ENCODE data around the gene BRS3.
"Not testable (repeated sequence)": the region's sequence is repeated elsewhere in the genome, so short reads cannot be mapped to it uniquely, and the experiment has no call there.

BRS3 gene
- 0 reads per million in 2 donors for total RNA-seq

DNA sequence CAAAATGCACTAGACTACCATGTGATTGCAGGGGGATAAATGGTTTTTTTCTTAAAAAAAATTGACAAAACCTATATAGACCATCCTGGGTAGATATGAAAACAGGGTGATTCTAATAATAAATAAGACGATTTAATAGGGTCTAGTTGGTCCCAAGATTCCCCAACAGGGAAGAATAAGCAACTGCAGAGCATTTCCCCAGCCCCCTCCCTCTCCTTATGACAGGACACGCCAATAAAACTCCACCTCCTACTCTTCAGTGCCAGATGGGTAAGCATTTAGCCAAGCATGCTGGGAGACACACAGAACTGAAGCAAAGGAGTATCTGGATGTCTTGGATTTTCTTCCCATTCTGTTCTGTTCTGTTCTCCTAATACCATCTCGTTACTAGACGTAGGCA, at the start of gene BRS3:
Gene BRS3, plus strand, starts transcription at position 301 of the 400 bp plus-strand sequence. CDS start 168 bp downstream, outside the sequence.
- no peak for DNase-seq

DNA sequence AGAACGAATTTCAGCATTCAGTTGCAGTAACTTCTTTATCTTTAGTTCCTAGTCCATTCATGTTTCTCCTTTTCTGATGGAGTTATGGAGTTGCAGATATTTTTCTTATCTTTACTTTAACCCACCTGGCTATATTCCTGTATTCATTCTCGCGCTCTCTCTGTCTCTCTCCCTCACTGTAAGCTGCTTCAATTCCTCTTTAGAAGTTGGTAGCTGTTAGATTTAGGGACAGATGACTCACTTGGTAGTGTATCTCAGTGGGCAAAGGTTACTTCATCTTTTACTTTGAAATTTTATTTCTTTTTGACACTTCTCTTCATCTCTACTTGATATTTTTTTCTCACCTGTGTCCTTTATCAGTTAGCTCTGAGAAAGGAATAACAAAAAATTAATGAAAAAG, 49.6 kb upstream of the BRS3 start:
- DNase-seq, result no peak

DNA sequence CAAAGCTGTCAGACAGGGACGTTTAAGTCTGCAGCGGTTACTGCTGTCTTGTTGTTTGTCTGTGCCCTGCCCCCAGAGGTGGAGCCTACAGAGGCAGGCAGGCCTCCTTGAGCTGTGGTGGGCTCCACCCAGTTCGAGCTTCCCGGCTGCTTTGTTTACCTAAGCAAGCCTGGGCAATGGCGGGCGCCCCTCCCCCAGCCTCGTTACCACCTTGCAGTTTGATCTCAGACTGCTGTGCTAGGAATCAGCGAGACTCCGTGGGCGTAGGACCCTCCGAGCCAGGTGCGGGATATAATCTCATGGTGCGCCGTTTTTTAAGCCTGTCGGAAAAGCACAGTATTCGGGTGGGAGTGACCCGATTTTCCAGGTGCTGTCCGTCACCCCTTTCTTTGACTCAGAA, 42.1 kb upstream of the BRS3 start:
- not testable (repeated sequence) for DNase-seq

DNA sequence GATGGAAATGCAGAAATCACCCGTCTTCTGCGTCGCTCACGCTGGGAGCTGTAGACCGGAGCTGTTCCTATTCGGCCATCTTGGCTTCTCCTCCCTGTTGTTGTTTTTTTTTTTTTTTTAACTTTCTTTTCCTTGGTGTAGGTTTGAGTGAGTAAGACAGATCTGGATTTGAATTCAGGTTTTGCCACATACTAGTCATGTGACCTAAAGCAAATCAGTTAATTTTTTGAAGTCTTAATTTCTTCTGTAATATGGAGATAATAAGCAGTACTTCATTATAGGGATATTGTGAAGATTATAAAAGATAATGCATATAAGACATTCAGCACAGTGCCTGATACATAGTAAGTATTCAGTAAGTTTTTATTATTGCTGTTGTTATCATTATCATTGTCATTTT, 41.5 kb upstream of the BRS3 start:
- DNase-seq, result no peak

DNA sequence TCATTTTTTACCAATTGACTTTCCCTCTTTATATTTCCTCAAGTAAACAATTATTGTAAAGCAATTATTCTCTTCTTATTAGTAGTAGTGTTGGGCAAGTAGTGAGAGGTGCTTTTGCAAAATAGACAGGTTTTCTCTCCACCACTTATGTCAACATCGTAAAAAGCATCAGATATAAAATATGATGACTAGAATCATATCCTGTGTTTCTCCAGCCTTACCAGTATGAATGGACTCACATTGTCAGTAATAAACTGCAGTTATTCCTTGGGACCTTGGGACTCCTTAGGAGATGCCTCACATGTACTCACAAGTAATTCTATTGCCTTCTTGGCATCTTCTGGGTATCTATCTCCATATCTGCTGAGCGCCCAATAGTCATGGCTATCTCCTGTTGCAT, 40.4 kb upstream of the BRS3 start:
- no peak for DNase-seq

DNA sequence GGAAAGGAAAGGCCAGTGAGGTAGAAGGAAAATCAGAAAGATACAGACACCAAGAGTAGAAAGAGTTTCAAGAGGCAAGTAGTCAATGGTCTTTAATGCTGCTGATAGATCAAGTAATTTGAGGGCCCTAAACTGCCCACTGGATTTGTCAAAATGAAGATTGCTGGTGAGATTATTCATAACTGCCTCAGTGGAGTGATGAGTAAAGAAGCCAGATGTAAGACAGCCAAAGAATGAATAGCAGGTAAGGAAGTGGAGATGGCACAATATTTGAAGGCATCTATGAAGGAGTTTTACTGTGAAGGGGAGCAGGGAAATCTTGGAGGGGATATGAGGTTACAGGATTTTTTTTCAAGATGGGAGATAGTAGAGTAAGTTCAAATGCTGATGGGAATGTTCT, 39.8 kb upstream of the BRS3 start:
- DNase-seq, result no peak

DNA sequence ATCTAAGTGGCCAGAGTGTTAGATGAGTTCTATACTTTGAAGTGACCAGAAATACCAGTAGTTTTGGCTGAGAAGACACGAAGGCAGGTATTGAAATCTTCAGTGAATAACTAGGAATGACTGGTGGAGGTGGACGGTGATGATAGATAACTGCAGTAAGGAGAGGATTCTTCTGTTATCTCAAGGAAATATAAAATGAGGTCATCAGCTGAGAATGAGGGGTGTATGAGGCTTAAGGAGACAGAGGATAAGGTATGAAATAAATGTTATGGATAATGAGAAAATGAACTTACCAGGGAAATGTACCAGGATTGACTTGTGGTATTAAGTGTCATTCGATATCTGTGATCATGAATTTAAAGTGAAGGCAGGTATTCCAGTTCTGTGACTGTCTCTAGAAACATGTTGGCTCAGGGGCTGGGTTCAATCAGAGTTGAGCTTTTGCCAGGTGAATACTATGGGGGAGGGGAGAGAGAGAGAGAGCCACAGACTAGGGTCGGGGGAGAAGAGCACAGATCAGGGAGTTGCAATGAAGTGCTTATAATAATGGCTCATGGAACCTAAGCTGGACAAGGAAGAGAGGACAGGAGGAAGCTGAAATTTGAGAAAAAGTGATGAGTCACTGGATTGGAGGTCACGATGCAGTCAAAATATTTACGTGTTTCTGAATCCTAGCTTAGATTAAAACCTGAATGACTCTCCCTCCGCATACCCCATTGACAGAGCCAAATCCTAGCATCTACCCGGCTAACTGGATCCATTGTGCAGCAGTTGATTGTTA, 37.5 kb upstream of the BRS3 start:
- no peak for DNase-seq

DNA sequence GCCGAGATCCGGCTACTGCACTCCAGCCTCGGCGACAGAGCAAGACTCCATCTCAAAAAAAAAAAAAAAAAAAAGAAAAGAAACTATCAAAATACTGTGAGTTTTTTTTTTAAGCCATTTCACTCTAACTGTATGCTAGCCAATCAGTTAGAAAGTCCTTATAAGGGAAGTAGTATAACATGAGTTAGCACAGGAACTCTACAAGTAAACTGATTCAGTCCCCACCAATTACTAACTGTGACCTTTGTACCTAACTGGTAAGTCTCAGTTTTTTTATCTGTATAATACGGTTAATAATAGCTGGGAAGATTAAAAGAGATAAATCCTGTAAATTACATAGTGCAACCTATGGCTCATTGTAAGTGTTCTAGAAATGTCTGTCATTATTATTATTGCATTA, 35.1 kb upstream of the BRS3 start:
- DNase-seq, result no peak

DNA sequence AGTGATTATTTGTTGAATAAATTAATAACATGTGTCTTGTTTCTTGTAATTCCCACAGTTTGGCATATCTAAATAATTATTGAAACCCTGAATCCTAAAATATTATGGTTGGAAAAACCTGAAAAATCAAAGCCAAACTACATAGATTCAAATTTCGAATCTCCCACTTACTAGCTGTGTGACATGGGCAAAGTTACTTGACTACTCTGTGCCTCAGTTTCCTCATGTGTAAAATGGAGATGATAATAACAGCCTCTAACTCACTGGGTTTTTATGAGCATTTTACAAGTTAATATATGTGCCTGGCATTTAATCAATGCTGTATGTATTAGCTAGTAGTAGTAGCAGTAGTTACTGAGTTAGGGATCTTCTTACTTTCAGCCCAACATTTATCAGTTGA, 34.6 kb upstream of the BRS3 start:
- DNase-seq, result no peak

DNA sequence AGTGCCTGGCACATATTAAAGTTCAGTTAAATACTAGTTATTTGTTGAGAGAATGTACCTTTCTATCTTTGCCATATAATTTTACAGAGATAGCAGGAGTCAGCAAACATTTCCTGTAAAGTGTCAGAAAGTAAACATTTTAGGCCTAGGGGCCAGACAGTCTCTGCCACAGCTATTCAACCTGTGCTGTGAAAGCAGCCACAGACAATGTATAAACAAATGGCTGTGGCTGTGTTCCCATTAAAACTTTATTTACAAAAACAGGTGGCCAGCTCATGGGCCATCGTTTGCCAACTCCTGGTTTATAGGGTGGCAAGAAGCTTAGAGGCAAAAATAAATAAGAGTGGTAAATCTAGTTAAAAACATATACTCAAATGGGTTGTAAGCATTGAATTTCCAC, 34.0 kb upstream of the BRS3 start:
- DNase-seq, result no peak

DNA sequence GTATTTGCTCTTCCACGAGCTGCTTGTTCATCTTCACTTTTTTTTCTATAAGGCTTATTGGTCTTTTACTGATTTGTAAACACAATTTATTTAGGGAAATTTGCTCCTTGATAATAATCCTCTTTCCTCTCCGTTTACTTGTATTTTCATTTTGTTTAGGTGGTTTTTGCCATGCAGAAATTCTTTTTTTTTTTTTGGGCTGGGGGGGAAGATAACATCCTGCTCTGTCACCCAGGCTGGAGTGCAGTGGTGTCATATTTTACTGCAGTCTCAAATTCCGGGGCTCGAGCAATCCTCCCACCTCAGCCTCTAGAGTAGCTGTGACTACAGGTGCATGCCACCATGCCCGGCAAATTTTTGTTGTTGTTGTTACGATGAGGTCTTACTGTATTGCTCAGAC, 31.6 kb upstream of the BRS3 start:
- no peak for DNase-seq

DNA sequence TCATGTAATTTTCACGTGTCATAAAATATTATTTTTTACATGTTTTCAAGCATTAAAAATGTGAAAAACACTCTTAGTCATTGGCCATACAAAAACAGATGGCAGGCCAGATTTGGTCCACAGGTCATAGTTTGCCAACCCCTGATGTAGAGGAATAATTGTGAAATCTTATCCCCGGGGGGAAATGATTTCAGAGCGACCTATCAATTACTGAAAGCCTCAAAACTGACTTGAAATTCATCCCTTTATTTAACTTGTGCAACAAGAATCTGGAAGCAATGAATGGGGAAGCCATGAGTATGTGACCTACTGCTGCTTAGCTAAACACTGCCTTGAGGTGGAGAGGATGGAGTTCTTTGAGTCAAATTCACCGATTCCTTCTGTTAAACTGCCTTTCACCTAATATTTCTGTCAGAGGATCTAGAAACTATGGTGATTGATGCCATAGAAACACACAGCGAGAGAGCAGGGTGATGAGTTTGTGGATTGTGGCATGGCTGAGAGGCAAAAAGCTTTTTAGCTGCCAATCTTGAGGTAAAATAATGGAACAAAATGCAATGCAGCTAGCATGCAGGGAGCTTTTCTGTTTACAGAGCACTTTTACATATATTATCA, 30.3 kb upstream of the BRS3 start:
- DNase-seq, result no peak

DNA sequence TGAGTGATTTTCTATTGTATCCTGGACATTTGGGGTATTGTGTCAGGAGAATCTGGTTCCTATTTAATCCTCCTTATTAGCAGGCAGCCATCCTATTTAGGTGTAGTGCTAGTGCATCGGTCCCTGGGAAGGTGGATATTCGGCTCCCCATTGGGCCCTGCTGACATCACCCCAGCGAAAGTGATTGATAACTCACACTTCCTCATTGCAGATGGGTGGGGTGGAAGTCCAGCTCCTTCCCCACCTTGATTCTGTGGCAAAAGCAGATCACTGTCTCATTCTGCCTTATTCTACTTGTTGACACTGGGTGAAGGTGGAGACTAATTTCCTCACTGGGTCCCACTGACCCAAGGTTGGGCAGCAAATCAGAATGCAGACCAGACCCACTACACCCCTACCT, 23.2 kb upstream of the BRS3 start:
- no peak for DNase-seq

DNA sequence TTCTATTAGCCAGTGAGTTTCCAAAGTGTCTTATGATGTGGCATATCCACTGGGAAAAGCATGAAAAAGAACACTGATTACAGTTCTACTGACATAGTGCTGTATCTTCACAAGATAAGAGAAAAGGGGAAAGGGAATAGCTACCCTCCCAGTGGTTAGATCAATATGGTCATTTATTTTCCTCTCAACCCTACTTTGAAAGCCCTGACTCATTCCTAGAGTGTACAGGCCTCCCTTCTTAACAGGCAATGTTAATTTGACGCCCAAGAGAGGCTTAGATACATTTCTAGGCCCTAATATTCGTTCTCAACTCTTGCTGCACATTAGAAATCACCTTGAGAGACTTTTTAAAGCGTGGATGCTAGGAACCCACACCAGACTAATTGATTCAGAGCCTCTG, 20.4 kb upstream of the BRS3 start:
- no peak for DNase-seq

DNA sequence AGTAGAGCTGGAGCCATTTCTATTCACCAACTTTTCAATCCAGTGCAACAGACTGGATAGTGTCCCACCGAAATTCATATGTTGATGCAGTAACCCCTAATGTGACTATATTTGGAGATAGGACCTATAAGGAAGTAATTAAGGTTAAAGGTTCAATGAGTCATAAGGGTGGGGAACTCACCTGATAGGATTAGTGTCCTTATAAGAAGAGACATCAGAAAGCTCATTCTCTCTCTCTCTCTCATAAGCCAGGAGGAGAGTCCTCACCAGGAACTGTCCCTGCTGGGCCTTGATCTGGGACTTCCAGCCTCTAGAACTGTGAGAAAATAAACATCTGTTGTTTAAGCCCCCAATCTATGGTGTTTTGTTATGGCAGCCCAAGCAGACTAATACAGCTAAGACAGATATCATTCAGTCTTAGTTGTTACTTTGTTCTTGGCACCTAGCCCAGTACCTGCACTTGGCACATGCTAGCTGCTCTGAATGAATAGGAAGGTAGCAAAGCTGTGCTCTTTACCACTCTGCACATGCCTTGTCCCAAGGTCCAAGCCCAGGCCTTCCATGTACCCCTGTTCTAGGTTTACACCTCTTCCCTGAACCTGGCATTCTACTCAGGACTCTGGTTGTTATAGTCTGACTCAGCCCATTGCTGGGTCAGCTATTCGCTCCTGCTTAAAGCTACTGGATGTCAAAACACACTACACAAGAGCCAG, 19.2 kb upstream of the BRS3 start:
- no peak for DNase-seq

DNA sequence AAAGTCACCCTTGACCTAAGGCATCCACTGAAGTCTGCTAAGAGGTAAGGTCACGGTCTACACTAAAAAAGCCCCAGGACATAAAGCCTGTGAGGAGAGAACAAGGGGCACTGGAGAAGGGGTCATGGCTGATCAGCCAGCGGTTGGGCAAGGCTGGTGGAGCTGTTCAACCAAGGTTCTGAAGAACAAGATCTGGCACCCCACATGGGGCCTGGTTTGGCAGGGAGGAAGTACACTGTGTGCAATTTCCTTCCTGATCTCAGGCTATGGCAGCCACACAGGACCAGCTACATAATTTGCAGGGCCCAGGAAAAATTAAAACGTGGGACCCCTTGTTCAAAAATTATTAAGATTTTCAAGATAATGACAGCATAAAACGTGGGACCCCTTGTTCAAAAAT, 14.1 kb upstream of the BRS3 start:
- no peak for DNase-seq

DNA sequence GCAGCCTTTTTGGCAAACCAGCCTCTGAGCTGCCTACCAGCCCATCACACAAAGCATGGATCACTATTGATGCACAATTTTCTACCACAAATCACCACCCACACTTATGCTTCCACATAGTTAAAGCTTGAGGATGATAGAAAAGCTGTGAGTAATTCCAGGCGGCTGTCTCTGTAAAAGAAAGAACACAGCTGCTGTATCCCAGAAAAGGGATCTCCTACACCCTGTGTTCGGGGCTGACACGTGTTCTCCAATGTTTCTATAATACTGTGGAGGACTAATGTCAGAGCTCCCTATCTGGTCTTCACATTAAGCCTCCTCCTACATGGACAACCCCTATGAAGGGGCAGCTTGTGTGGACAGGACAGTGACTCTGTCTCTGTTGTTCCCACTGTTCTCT, 12.5 kb upstream of the BRS3 start:
- no peak for DNase-seq

DNA sequence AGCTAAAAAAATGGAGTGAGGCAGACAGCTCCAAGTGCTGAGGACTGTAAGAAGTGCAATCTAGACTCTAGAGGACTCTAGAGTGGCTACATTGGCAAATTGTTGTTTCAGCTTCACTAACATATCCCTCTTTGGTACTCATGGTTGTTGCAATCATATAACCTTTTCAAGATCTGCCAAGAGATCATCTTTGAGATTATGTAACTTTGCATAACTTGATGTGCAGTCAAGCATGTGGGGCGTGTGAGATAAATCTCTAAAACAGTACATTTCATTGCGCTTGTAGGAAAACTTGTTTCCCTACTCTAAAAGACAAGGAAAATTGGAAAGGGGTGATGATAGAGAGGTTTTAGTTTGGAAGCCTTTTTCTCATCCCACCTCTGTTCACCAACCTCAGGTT, 11.2 kb upstream of the BRS3 start:
- no peak for DNase-seq

DNA sequence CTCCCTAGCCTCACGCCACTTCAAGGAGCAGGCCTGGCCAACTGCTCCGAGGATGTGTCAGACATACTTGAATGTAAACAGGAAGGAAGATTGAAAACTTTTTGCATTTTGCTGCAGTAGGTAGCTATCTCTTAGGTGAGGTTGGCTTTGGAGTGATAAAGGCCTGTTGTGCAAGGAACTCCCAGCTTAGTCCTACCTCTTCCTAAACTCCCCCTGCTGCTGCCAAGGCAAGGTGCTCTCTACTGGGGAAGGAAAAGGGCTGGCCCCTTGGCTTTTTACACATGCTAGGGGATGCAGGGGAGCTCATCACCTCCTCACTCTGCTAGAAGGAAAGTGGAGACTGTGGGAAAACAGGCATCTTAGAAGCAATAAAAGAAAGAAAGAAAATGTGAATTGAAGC, 10.7 kb upstream of the BRS3 start:
- DNase-seq, result no peak

DNA sequence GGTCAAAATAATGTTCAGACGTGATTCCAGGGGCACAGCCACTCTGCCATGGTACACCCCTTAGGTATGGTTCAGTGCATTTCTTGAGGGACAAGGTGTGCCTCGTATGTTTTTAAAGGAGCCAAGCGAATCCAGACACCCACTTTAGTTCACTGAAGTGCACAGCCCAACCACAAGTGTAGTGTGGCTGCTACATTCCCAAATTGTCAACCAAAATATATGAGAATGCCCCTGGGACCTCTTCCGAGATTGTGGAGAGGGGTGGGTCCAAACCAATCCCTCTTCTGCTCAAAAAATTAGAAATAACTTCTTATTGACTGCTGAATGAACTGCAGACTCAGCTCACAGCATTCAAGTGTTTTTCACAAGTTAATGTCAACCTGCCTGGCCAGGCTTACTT, 7.4 kb upstream of the BRS3 start:
- no peak for DNase-seq

DNA sequence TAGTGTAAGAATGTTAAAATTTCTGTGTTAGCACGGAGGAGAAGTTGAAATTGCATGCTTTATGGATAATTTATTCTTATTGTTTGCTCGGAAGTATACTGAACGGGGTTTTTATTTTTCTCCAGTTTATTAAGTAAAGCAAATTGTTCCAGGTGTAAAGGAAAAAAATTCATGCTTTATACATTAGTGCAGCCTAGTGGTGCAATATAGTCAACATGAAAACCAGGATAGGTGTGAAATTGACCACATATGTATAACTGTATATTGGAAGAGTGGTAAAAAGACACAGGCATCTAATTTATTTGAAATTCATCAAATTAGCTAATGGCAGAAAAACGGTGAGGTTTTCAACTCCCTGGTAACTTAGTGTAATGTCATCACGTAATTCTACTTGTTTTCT, 959 bp downstream of the BRS3 start:
- no peak for DNase-seq

DNA sequence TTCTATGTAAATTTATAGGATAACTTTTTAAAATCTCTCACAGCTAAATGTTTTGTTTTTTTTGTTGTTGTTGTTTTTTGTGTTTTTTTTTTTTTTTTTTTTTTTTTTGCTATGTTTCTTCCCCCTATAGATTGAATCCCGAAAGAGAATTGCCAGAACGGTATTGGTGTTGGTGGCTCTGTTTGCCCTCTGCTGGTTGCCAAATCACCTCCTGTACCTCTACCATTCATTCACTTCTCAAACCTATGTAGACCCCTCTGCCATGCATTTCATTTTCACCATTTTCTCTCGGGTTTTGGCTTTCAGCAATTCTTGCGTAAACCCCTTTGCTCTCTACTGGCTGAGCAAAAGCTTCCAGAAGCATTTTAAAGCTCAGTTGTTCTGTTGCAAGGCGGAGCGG, 4.1 kb downstream of the BRS3 start:
- no peak for DNase-seq

DNA sequence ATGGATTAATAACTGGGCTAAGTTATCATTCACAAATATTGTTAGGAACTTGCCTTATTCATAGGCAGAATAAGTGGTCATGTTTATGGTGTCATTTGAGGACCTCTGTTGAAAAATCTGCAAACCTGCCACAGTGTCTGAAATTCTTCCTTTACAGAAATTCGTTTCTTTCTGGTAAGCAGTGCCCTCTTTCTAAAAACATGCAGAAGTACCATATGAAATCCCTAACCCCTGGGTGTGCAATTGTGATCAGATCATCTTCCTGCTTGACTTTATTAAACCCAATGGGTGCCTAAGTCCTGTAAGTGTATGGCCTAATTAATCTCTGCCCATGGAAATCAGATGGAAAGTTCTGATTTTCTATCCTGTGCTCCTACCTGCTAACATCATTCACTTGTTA, 5.3 kb downstream of the BRS3 start:
- DNase-seq, result peak in 1 of 5 experiments; percentile 4

DNA sequence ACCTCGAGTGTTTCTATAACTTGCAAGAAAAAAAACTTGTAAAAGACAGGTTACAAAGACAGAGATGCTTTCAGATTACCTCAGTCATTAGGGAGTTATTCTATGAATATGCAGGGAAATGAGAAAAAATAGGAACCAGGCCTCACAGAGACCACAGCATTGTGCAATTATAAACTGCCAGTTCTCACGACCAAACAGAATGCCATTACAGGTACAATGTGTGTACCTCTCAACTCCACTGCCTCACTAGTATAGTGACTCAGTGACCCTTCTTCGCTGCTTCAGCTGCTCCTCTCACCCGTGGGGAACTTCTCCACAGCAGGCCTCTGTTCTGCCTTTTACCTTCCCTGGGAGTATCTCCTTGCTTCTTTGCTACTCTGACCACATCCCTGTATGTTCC, 7.3 kb downstream of the BRS3 start:
- no peak for DNase-seq

Measured in T-helper 2 cell (primary cell).